Measurements from ENCODE around the gene ATP9A. TPM values are rescaled to one million over a fixed set of nuclear protein-coding genes. Genes with fewer than 3 reads are reported as not detected.

The ATP9A gene
- total RNA-seq, 1 donor from 2014 or later = 25.2 TPM

GRCh38 chr20:51623255-51623654 lies 144.9 kb downstream of the ATP9A start:
- H3K27ac ChIP-seq (replicated peaks) = no peak overlapping the region
- H3K9me3 ChIP-seq (replicated peaks) = no peaks in the 10 kb centered on the region
- H3K4me1 ChIP-seq = no peaks in the 10 kb centered on the region
- no peak for TF ChIP-seq CTCF (IDR thresholded peaks at IDR 0.05; ENCODE audit: borderline replicate concordance)
- H3K27me3 ChIP-seq (ENCODE audit: low read depth) = no peaks in the 10 kb centered on the region
- H3K4me3 ChIP-seq = no peak overlapping the region
- intact Hi-C loops (cut with micrococcal nuclease) = no loop called here
- DNase-seq = no peak
- peaks cover 16% of the 10 kb centered on the region for H3K36me3 ChIP-seq

- H3K4me1 ChIP-seq = no peaks in the 10 kb centered on the region
- H3K27ac ChIP-seq (replicated peaks) = no peak overlapping the region
- intact Hi-C loops (cut with micrococcal nuclease) = no loop called here
- no peak overlapping the region for H3K4me3 ChIP-seq
- DNase-seq = no peak
- peaks cover 23% of the 10 kb centered on the region for H3K36me3 ChIP-seq
- no peaks in the 10 kb centered on the region for H3K27me3 ChIP-seq (ENCODE audit: low read depth)
- no peak for TF ChIP-seq CTCF (IDR thresholded peaks at IDR 0.05; ENCODE audit: borderline replicate concordance)
- no peaks in the 10 kb centered on the region for H3K9me3 ChIP-seq (replicated peaks)
Measured at GRCh38 chr20:51622004-51622874, 146.0 kb downstream of the ATP9A start.

GRCh38 chr20:51620432-51620831 lies 147.8 kb downstream of the ATP9A start:
- Histone ChIP-seq H3K4me3 (no peak overlapping the region), H3K9me3 (replicated peaks) (no peaks in the 10 kb centered on the region), H3K27me3 (ENCODE audit: low read depth) (no peaks in the 10 kb centered on the region), H3K4me1 (no peaks in the 10 kb centered on the region), H3K36me3 (peaks cover 21% of the 10 kb centered on the region), H3K27ac (replicated peaks) (no peak overlapping the region)
- intact Hi-C loops (cut with micrococcal nuclease) = no loop called here
- DNase-seq = no peak
- no peak for TF ChIP-seq CTCF (IDR thresholded peaks at IDR 0.05; ENCODE audit: borderline replicate concordance)

- no peak overlapping the region for H3K27ac ChIP-seq (replicated peaks)
- no peak overlapping the region for H3K4me3 ChIP-seq
- H3K9me3 ChIP-seq (replicated peaks) = no peaks in the 10 kb centered on the region
- H3K27me3 ChIP-seq (ENCODE audit: low read depth) = no peaks in the 10 kb centered on the region
- H3K4me1 ChIP-seq = no peaks in the 10 kb centered on the region
- no peak for TF ChIP-seq CTCF (IDR thresholded peaks at IDR 0.05; ENCODE audit: borderline replicate concordance)
- intact Hi-C loops (cut with micrococcal nuclease) = no loop called here
- peaks cover 30% of the 10 kb centered on the region for H3K36me3 ChIP-seq
- no peak for DNase-seq
Measured at GRCh38 chr20:51616060-51616459, 152.1 kb downstream of the ATP9A start.

- TF ChIP-seq CTCF (IDR thresholded peaks at IDR 0.05; ENCODE audit: borderline replicate concordance) = no peak
- H3K9me3 ChIP-seq (replicated peaks) = no peaks in the 10 kb centered on the region
- H3K36me3 ChIP-seq = peaks cover 30% of the 10 kb centered on the region
- H3K4me1 ChIP-seq = no peaks in the 10 kb centered on the region
- no peaks in the 10 kb centered on the region for H3K27me3 ChIP-seq (ENCODE audit: low read depth)
- no peak overlapping the region for H3K4me3 ChIP-seq
- DNase-seq = no peak
- intact Hi-C loops (cut with micrococcal nuclease) = no loop called here
- H3K27ac ChIP-seq (replicated peaks) = no peak overlapping the region
Measured at GRCh38 chr20:51614687-51615086, 153.5 kb downstream of the ATP9A start.
